ENCODE data around the gene MXRA7.
A peak's percentile ranks its signal among the peaks of the same experiment; 100 is the strongest.

The MXRA7 gene

GRCh38 chr17:76716839-76717215 is 6.1 kb upstream of the MXRA7 start (continued):
- TF ChIP-seq ZNF518A (tag by site-specific recombination; conservative IDR thresholded peaks at IDR 0.05; ENCODE audit: low read depth) = no peak
- TF ChIP-seq ZBTB20 (tag by site-specific recombination; IDR thresholded peaks at IDR 0.05) = peak; percentile 72
- TF ChIP-seq ZNF561 (tag by site-specific recombination; IDR thresholded peaks at IDR 0.05; ENCODE audit: borderline replicate concordance) = no peak
- TF ChIP-seq AEBP2 (tag by site-specific recombination; IDR thresholded peaks at IDR 0.05; ENCODE audit: borderline replicate concordance) = no peak
- TF ChIP-seq GLI2 (tag by site-specific recombination; IDR thresholded peaks at IDR 0.05; ENCODE audit: borderline replicate concordance, low read depth) = 0 out of 2 replicates have a peak, but pooled peaks have one; percentile 4
- no peak for TF ChIP-seq ZNF16 (tag by site-specific recombination; IDR thresholded peaks at IDR 0.05; ENCODE audit: low read depth)
- TF ChIP-seq FEZF1 (tag by site-specific recombination; IDR thresholded peaks at IDR 0.05) = peak; percentile 99
- TF ChIP-seq INSM2 (tag by site-specific recombination; IDR thresholded peaks at IDR 0.05) = 0 out of 2 replicates have a peak, but pooled peaks have one; percentile 1
- TF ChIP-seq ZIC2 (tag by site-specific recombination; IDR thresholded peaks at IDR 0.05) = peak; percentile 40; the same call in 1 of the 2 replicates
- no peak for TF ChIP-seq MEIS1 (CRISPR knock-in tag; IDR thresholded peaks at IDR 0.05; ENCODE audit: borderline replicate concordance)
- 0 out of 2 replicates have a peak, but pooled peaks have one; percentile 1 for TF ChIP-seq MZF1 (tag by site-specific recombination; IDR thresholded peaks at IDR 0.05; ENCODE audit: borderline replicate concordance)
- TF ChIP-seq ZNF23 (tag by site-specific recombination; IDR thresholded peaks at IDR 0.05; ENCODE audit: borderline replicate concordance) = no peak
- no peak for TF ChIP-seq HIC1 (tag by site-specific recombination; IDR thresholded peaks at IDR 0.05)

- Histone ChIP-seq H3K36me3 (ENCODE audit: control insufficient read depth in 2 of 2, insufficient read depth in 1 of 2, low read length in 2 of 2) (peaks cover 42 to 81% of the 10 kb centered on the region in 2 experiments), H3K27ac (ENCODE audit: extremely low read depth, low read depth, low read length) (peak overlapping the region; percentile 70)
- CTCF ChIA-PET = interaction anchor here (0.5 to 9.8 kb wide), 14 partner anchors 10 to 1261 kb away, joined by 3 to 175 read pairs (median 6); partner anchors contain the start of genes JMJD6 and METTL23
- TF ChIP-seq REPIN1 (tag by site-specific recombination; IDR thresholded peaks at IDR 0.05; ENCODE audit: low read depth) = no peak
- no peak for TF ChIP-seq ZNF157 (tag by site-specific recombination; IDR thresholded peaks at IDR 0.05)
- TF ChIP-seq ZNF302 (tag by site-specific recombination; IDR thresholded peaks at IDR 0.05; ENCODE audit: low read depth) = no peak
- peak; percentile 44; the same call in 1 of the 2 replicates for TF ChIP-seq ZNF561 (tag by site-specific recombination; IDR thresholded peaks at IDR 0.05; ENCODE audit: borderline replicate concordance)
- no peak for TF ChIP-seq ZNF16 (tag by site-specific recombination; IDR thresholded peaks at IDR 0.05; ENCODE audit: low read depth)
- TF ChIP-seq ZNF248 (tag by site-specific recombination; IDR thresholded peaks at IDR 0.05) = no peak
- TF ChIP-seq ZNF664 (tag by site-specific recombination; IDR thresholded peaks at IDR 0.05) = no peak
- 0 out of 2 replicates have a peak, but pooled peaks have one; percentile 44 for TF ChIP-seq ZBTB21 (tag by site-specific recombination; IDR thresholded peaks at IDR 0.05)
- peak; percentile 47; the same call in 1 of the 2 replicates for TF ChIP-seq ZBTB8A (tag by site-specific recombination; IDR thresholded peaks at IDR 0.05)
- peak; percentile 32; the same call in 1 of the 2 replicates for TF ChIP-seq PRDM6 (tag by site-specific recombination; IDR thresholded peaks at IDR 0.05)
- TF ChIP-seq ZNF510 (tag by site-specific recombination; IDR thresholded peaks at IDR 0.05; ENCODE audit: insufficient replicate concordance) = no peak
- TF ChIP-seq ZNF558 (tag by site-specific recombination; IDR thresholded peaks at IDR 0.05) = no peak
Measured at GRCh38 chr17:76716146-76716838, 5.5 kb upstream of the MXRA7 start.

More at GRCh38 chr17:76716146-76716838, 5.5 kb upstream of the MXRA7 start:
- Histone ChIP-seq H3K4me3 (ENCODE audit: low read depth, low read length) (no peak overlapping the region), H3K4me1 (ENCODE audit: control insufficient read depth, insufficient read depth, low read length) (peaks cover 32% of the 10 kb centered on the region), H3K9me3 (ENCODE audit: control insufficient read depth, insufficient read depth, low read depth, low read length) (no peaks in the 10 kb centered on the region)
- POLR2A ChIA-PET = interaction anchor here (0.5 to 3.1 kb wide), 14 partner anchors 8 to 1720 kb away, joined by 3 to 22 read pairs (median 4); partner anchors contain the start of genes JMJD6, METTL23 and MFSD11

Measured in HEK293 (cell line).